ENCODE measurements around the gene FBXL15. TPM values are rescaled to one million over a fixed set of nuclear protein-coding genes. Genes with fewer than 3 reads are reported as not detected.

The FBXL15 gene
- total and polyA plus RNA-seq, 2 of the 13 experiments (the other 11 are each of a cell fraction or from before 2014, with no cell fraction given) = 4.3 to 8.3 TPM

DNA sequence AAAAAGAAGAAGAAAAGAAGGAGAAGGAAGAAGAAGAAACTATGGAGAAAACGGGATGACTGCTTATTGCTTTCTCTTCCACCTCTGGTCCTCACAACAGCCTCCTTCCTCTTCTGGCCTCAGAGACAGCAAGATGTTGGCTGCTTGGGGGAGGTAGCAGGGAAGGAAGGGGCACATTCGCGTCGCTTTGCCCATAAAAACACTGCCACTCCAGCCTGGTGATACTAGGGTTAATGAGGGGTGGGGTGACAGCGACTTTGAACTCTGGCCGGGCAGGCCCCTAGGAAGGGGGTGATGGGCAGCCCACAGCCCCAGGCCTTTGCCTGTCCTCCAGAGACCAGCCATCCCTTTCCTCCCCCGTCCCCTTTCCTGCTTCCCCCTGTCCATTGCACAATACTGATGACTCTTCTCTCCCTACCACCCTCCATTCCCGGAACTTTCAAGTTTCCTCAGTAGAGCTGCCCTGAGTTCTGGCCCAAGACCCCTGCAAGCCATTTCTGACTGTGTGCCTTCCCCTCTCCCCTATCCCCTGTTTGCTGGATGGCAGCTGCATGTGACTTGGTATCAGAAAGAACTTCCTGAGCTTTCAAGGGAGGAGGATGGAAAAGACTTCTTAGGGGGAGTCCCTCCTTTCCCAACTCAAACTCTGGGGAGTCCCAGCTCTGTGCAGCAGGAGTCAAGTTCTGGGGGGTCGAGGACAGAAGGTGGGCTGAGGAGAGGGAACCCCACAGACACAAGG lies 13.9 kb downstream of the FBXL15 start (continued):
- TF ChIP-seq, protein P1, sequence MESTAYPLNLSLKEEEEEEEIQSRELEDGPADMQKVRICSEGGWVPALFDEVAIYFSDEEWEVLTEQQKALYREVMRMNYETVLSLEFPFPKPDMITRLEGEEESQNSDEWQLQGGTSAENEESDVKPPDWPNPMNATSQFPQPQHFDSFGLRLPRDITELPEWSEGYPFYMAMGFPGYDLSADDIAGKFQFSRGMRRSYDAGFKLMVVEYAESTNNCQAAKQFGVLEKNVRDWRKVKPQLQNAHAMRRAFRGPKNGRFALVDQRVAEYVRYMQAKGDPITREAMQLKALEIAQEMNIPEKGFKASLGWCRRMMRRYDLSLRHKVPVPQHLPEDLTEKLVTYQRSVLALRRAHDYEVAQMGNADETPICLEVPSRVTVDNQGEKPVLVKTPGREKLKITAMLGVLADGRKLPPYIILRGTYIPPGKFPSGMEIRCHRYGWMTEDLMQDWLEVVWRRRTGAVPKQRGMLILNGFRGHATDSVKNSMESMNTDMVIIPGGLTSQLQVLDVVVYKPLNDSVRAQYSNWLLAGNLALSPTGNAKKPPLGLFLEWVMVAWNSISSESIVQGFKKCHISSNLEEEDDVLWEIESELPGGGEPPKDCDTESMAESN (CRISPR knock-in tag; conservative IDR thresholded peaks at IDR 0.05) = 0 out of 2 replicates have a peak, but pooled peaks have one; percentile 1
- TF ChIP-seq SIX1 (CRISPR knock-in tag; IDR thresholded peaks at IDR 0.05; ENCODE audit: borderline replicate concordance) = no peak
- peak; percentile 30; the same call in 1 of the 2 replicates for TF ChIP-seq ZMYM4 (CRISPR knock-in tag; IDR thresholded peaks at IDR 0.05)
- TF ChIP-seq CAMTA2 (CRISPR knock-in tag; IDR thresholded peaks at IDR 0.05; ENCODE audit: borderline replicate concordance) = no peak
- peak; percentile 52; the same call in 1 of the 2 replicates for TF ChIP-seq THAP11 (CRISPR knock-in tag; IDR thresholded peaks at IDR 0.05)
- TF ChIP-seq NR2F6 (IDR thresholded peaks at IDR 0.05) = peak; percentile 46; the same call in 1 of the 2 replicates
- peak; percentile 46; the same call in 1 of the 2 replicates for TF ChIP-seq NR2F6 (CRISPR knock-in tag; IDR thresholded peaks at IDR 0.05)
- 0 out of 2 replicates have a peak, but pooled peaks have one; percentile 24 for TF ChIP-seq ZNF431 (CRISPR knock-in tag; IDR thresholded peaks at IDR 0.05; ENCODE audit: borderline replicate concordance, low read depth)
- TF ChIP-seq NRL (CRISPR knock-in tag; IDR thresholded peaks at IDR 0.05; ENCODE audit: borderline replicate concordance) = no peak
- TF ChIP-seq, protein P2, sequence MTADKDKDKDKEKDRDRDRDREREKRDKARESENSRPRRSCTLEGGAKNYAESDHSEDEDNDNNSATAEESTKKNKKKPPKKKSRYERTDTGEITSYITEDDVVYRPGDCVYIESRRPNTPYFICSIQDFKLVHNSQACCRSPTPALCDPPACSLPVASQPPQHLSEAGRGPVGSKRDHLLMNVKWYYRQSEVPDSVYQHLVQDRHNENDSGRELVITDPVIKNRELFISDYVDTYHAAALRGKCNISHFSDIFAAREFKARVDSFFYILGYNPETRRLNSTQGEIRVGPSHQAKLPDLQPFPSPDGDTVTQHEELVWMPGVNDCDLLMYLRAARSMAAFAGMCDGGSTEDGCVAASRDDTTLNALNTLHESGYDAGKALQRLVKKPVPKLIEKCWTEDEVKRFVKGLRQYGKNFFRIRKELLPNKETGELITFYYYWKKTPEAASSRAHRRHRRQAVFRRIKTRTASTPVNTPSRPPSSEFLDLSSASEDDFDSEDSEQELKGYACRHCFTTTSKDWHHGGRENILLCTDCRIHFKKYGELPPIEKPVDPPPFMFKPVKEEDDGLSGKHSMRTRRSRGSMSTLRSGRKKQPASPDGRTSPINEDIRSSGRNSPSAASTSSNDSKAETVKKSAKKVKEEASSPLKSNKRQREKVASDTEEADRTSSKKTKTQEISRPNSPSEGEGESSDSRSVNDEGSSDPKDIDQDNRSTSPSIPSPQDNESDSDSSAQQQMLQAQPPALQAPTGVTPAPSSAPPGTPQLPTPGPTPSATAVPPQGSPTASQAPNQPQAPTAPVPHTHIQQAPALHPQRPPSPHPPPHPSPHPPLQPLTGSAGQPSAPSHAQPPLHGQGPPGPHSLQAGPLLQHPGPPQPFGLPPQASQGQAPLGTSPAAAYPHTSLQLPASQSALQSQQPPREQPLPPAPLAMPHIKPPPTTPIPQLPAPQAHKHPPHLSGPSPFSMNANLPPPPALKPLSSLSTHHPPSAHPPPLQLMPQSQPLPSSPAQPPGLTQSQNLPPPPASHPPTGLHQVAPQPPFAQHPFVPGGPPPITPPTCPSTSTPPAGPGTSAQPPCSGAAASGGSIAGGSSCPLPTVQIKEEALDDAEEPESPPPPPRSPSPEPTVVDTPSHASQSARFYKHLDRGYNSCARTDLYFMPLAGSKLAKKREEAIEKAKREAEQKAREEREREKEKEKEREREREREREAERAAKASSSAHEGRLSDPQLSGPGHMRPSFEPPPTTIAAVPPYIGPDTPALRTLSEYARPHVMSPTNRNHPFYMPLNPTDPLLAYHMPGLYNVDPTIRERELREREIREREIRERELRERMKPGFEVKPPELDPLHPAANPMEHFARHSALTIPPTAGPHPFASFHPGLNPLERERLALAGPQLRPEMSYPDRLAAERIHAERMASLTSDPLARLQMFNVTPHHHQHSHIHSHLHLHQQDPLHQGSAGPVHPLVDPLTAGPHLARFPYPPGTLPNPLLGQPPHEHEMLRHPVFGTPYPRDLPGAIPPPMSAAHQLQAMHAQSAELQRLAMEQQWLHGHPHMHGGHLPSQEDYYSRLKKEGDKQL (CRISPR knock-in tag; IDR thresholded peaks at IDR 0.05; ENCODE audit: low read depth) = no peak
- TF ChIP-seq NCOA1 (CRISPR knock-in tag; IDR thresholded peaks at IDR 0.05) = 0 out of 2 replicates have a peak, but pooled peaks have one; percentile 27
- peak; percentile 42 for TF ChIP-seq FOXA3 (CRISPR knock-in tag; IDR thresholded peaks at IDR 0.05)
- TF ChIP-seq ZNF7 (CRISPR knock-in tag; IDR thresholded peaks at IDR 0.05) = no peak
- TF ChIP-seq ZNF543 (CRISPR knock-in tag; IDR thresholded peaks at IDR 0.05) = no peak
- peak; percentile 59 to 60; a peak in 2 of 4 replicates for TF ChIP-seq EP300 (IDR thresholded peaks at IDR 0.05; ENCODE audit: low read depth in 2 of 2, low read length in 2 of 2)
- no peak; the same call in 1 of the 2 replicates for TF ChIP-seq EP300 (CRISPR knock-in tag; IDR thresholded peaks at IDR 0.05; ENCODE audit: borderline replicate concordance)
- TF ChIP-seq, protein P3, sequence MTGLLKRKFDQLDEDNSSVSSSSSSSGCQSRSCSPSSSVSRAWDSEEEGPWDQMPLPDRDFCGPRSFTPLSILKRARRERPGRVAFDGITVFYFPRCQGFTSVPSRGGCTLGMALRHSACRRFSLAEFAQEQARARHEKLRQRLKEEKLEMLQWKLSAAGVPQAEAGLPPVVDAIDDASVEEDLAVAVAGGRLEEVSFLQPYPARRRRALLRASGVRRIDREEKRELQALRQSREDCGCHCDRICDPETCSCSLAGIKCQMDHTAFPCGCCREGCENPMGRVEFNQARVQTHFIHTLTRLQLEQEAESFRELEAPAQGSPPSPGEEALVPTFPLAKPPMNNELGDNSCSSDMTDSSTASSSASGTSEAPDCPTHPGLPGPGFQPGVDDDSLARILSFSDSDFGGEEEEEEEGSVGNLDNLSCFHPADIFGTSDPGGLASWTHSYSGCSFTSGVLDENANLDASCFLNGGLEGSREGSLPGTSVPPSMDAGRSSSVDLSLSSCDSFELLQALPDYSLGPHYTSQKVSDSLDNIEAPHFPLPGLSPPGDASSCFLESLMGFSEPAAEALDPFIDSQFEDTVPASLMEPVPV (CRISPR knock-in tag; IDR thresholded peaks at IDR 0.05) = peak; percentile 61; the same call in 1 of the 2 replicates
- peak; percentile 57; the same call in 1 of the 2 replicates for TF ChIP-seq ZNF615 (CRISPR knock-in tag; IDR thresholded peaks at IDR 0.05; ENCODE audit: borderline replicate concordance)
- TF ChIP-seq HCFC1 (IDR thresholded peaks at IDR 0.05; ENCODE audit: low read depth, low read length) = no peak
- TF ChIP-seq TBL1XR1 (IDR thresholded peaks at IDR 0.05; ENCODE audit: borderline replicate concordance, low read length, partially characterized antibody) = peak; percentile 13
- peak; percentile 52 for TF ChIP-seq HDAC2 (CRISPR knock-in tag; IDR thresholded peaks at IDR 0.05)
- peak; percentile 9 for TF ChIP-seq ZEB1 (IDR thresholded peaks at IDR 0.05; ENCODE audit: insufficient replicate concordance, low read depth)

Data from HepG2 (cell line).